SU-DHL-6 (cell line): ENCODE measurements around the gene HS6ST2.

Experiments used
- H2AFZ ChIP-seq: fragments of 200-600 bp; sonication (generic); 2 replicates; pipeline ENCODE4 v1.6.1; 2014; ENCODE audit warnings: low read depth, mild to moderate bottlenecking, moderate library complexity, mixed read lengths, antibody characterized with exemption, low read length; ENCODE audit not compliant: severe bottlenecking
- H3F3A ChIP-seq: fragments of 200-600 bp; shearing (Covaris generic); 2 replicates; pipeline ENCODE4 v1.6.0; 2016; ENCODE audit warnings: antibody characterized with exemption, mild to moderate bottlenecking; ENCODE audit not compliant: insufficient read depth
- H3K27ac ChIP-seq: fragments of 200-600 bp; sonication (generic); 2 replicates; pipeline ENCODE4 v1.5.1; 2016; ENCODE audit warnings: low read depth, mild to moderate bottlenecking, low read length, moderate library complexity, mixed read lengths
- H3K27me3 ChIP-seq: fragments of 200-600 bp; sonication (generic), shearing (Covaris generic); 2 replicates; pipeline ENCODE4 v1.6.0; 2014; ENCODE audit warnings: mild to moderate bottlenecking, low read length
- H3K36me3 ChIP-seq: fragments of 200-600 bp; sonication (generic); 2 replicates; pipeline ENCODE4 v1.6.1; 2014; ENCODE audit warnings: mild to moderate bottlenecking, low read length, mixed read lengths
- H3K4me2 ChIP-seq: fragments of 300-600, 200-600 bp; shearing (Covaris generic), sonication (generic); 2 replicates; pipeline ENCODE4 v1.6.0; 2014; ENCODE audit warnings: low read length, low read depth, mild to moderate bottlenecking; ENCODE audit not compliant: poor library complexity, severe bottlenecking
- H3K4me3 ChIP-seq: fragments of 200-600 bp; sonication (generic); 2 replicates; pipeline ENCODE4 v1.5.1; 2014; ENCODE audit warnings: antibody characterized with exemption, low read length, mild to moderate bottlenecking, mixed read lengths; ENCODE audit not compliant: insufficient read depth, poor library complexity, severe bottlenecking
- H3K79me2 ChIP-seq: fragments of 200-600 bp; sonication (generic); 2 replicates; pipeline ENCODE4 v1.6.1; 2014; ENCODE audit warnings: mild to moderate bottlenecking, low read length, moderate library complexity; ENCODE audit not compliant: insufficient read depth
- H3K9ac ChIP-seq: fragments of 200-600 bp; sonication (generic); 2 replicates; pipeline ENCODE4 v1.7.0; 2014; ENCODE audit warnings: mild to moderate bottlenecking, low read length
- H3K9me2 ChIP-seq: fragments of 200-600 bp; sonication (generic); replicated peaks from 2 replicates; pipeline ENCODE4 v1.6.1; 2014; ENCODE audit warnings: low read length; ENCODE audit not compliant: insufficient read depth
- H3K9me3 ChIP-seq: fragments of 200-600 bp; sonication (generic); 2 replicates; pipeline ENCODE4 v1.6.1; 2014; ENCODE audit warnings: low read length, mixed read lengths; ENCODE audit not compliant: insufficient read depth
- H4K20me1 ChIP-seq: fragments of 200-600 bp; sonication (generic); 2 replicates; pipeline ENCODE4 v1.6.1; 2014; ENCODE audit warnings: low read depth, mild to moderate bottlenecking, antibody characterized with exemption, low read length, moderate library complexity, mixed read lengths
- EZH2phosphoT487 ChIP-seq: fragments of 200-600 bp; sonication (generic), shearing (Covaris generic); conservative IDR thresholded peaks from 2 replicates; pipeline ENCODE4 v1.6.1; 2018; ENCODE audit warnings: mild to moderate bottlenecking, antibody characterized with exemption, low read length, moderate library complexity, mixed read lengths
- TF ChIP-seq, protein P1 (sequence below): fragments of 200-600 bp; sonication (generic); IDR thresholded peaks from one replicate; pipeline ENCODE4 v1.5.1; 2017; ENCODE audit warnings: antibody characterized with exemption, mild to moderate bottlenecking, low read length, moderate library complexity; ENCODE audit not compliant: insufficient read depth, poor library complexity, severe bottlenecking

The HS6ST2 gene

GRCh38 chrX:132618810-132619209, 339.6 kb downstream of the HS6ST2 start:
- H3K79me2 ChIP-seq = no peaks in the 10 kb centered on the region
- H3K4me3 ChIP-seq = no peak overlapping the region
- H3K9me3 ChIP-seq = no peaks in the 10 kb centered on the region
- no peak for TF ChIP-seq EZH2phosphoT487
- TF ChIP-seq, protein P1, sequence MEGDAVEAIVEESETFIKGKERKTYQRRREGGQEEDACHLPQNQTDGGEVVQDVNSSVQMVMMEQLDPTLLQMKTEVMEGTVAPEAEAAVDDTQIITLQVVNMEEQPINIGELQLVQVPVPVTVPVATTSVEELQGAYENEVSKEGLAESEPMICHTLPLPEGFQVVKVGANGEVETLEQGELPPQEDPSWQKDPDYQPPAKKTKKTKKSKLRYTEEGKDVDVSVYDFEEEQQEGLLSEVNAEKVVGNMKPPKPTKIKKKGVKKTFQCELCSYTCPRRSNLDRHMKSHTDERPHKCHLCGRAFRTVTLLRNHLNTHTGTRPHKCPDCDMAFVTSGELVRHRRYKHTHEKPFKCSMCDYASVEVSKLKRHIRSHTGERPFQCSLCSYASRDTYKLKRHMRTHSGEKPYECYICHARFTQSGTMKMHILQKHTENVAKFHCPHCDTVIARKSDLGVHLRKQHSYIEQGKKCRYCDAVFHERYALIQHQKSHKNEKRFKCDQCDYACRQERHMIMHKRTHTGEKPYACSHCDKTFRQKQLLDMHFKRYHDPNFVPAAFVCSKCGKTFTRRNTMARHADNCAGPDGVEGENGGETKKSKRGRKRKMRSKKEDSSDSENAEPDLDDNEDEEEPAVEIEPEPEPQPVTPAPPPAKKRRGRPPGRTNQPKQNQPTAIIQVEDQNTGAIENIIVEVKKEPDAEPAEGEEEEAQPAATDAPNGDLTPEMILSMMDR = no peak
- H3F3A ChIP-seq = no peaks in the 10 kb centered on the region
- no peaks in the 10 kb centered on the region for H4K20me1 ChIP-seq
- no peak overlapping the region for H2AFZ ChIP-seq
- no peaks in the 10 kb centered on the region for H3K36me3 ChIP-seq
- no peak overlapping the region for H3K27ac ChIP-seq
- no peak overlapping the region for H3K4me2 ChIP-seq
- no peaks in the 10 kb centered on the region for H3K9me2 ChIP-seq
- H3K9ac ChIP-seq = no peak overlapping the region
- no peaks in the 10 kb centered on the region for H3K27me3 ChIP-seq

GRCh38 chrX:132615391-132616131, 342.9 kb downstream of the HS6ST2 start:
- no peaks in the 10 kb centered on the region for H4K20me1 ChIP-seq
- H3K9me2 ChIP-seq = no peaks in the 10 kb centered on the region
- TF ChIP-seq EZH2phosphoT487 = no peak
- TF ChIP-seq, protein P1 = no peak
- no peak overlapping the region for H3K9ac ChIP-seq
- no peaks in the 10 kb centered on the region for H3K27me3 ChIP-seq
- H3K27ac ChIP-seq = no peak overlapping the region
- no peaks in the 10 kb centered on the region for H3F3A ChIP-seq
- H2AFZ ChIP-seq = no peak overlapping the region
- no peak overlapping the region for H3K4me2 ChIP-seq
- H3K79me2 ChIP-seq = no peaks in the 10 kb centered on the region
- no peak overlapping the region for H3K4me3 ChIP-seq
- H3K36me3 ChIP-seq = no peaks in the 10 kb centered on the region
- no peaks in the 10 kb centered on the region for H3K9me3 ChIP-seq

GRCh38 chrX:132614297-132614696, 344.1 kb downstream of the HS6ST2 start:
- no peak overlapping the region for H2AFZ ChIP-seq

More at GRCh38 chrX:132614297-132614696, 344.1 kb downstream of the HS6ST2 start:
- Histone ChIP-seq H3K4me2 (no peak overlapping the region), H3F3A (no peaks in the 10 kb centered on the region), H3K9me3 (no peaks in the 10 kb centered on the region), H3K9ac (no peak overlapping the region), H3K27ac (no peak overlapping the region), H4K20me1 (no peaks in the 10 kb centered on the region), H3K9me2 (no peaks in the 10 kb centered on the region), H3K27me3 (no peaks in the 10 kb centered on the region), H3K36me3 (no peaks in the 10 kb centered on the region), H3K79me2 (no peaks in the 10 kb centered on the region), H3K4me3 (no peak overlapping the region)
- TF ChIP-seq, protein P1 = no peak
- no peak for TF ChIP-seq EZH2phosphoT487
